ENCODE measurements around the gene EGFR.

EGFR gene

GRCh38 chr7:55254596-55255495 is 236.0 kb downstream of the EGFR start:
- DNase-seq = peak; percentile 79

- DNase-seq = peak; percentile 78
Observed at GRCh38 chr7:55255496-55256445, 237.0 kb downstream of the EGFR start.

- DNase-seq = no peak
Observed at GRCh38 chr7:55258631-55259030, 239.8 kb downstream of the EGFR start.

GRCh38 chr7:55260171-55260570 is 241.4 kb downstream of the EGFR start:
- no peak for DNase-seq

- DNase-seq = no peak
Observed at GRCh38 chr7:55260676-55261385, 242.0 kb downstream of the EGFR start.
